ENCODE data around the gene SEC61A2. TPM values are rescaled to one million over a fixed set of nuclear protein-coding genes. Genes with fewer than 3 reads are reported as not detected.

SEC61A2 gene
- total RNA-seq, 1 donor from 2014 or later: 39.1 TPM

DNA sequence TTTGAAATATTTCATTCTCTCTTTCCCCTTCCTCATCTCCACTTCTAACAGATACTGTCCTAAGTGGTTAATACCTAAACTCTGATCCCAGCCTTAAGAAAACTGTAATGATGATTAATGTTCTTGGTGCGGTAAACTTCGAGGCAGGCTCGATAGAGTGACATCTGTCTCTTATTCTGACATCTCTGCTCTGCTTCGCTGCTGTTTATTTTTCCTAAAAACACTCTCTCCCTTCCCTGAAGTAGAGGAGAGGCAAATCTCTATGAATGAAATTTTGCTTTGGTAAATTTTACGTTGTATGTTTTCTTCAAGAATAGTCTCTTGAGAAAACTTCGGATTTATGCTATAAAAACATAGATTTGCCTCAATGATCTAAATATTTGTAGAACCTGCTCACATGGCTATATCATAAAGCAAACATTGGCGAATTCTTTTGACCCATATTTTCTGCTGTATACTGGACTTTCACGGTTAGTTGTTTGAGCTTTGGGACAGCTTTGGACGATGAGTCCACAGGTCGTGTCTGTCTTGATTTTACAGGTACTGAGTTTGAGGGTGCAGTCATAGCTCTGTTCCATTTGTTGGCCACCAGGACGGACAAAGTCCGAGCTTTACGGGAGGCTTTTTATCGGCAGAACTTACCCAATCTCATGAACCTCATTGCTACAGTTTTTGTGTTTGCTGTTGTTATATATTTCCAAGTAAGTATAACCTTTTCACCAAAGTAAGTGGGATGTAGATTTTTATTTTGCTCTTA is 27.1 kb downstream of the SEC61A2 start:
- no peak for DNase-seq (ENCODE audit: low spot score)
- Mint-ChIP-seq H3K27me3 (ENCODE audit: insufficient read depth, low read depth) (no peaks in the 10 kb centered on the region), H3K27ac (no peak overlapping the region), H3K4me3 (no peak overlapping the region), H3K36me3 (peaks cover 17% of the 10 kb centered on the region), H3K4me1 (no peaks in the 10 kb centered on the region), H3K9me3 (no peaks in the 10 kb centered on the region)
- Histone ChIP-seq H3K4me1 (no peaks in the 10 kb centered on the region), H3K27me3 (no peaks in the 10 kb centered on the region), H3F3A (ENCODE audit: low read depth) (no peaks in the 10 kb centered on the region), H3K79me2 (ENCODE audit: low read depth) (no peaks in the 10 kb centered on the region), H3K4me2 (no peak overlapping the region), H3K9me3 (ENCODE audit: low read depth) (no peaks in the 10 kb centered on the region), H3K9ac (no peak overlapping the region), H4K20me1 (ENCODE audit: low read depth) (no peaks in the 10 kb centered on the region), H3K27ac (no peak overlapping the region), H3K4me3 (no peak overlapping the region), H3K36me3 (peaks cover 10% of the 10 kb centered on the region), H2AFZ (replicated peaks) (no peak overlapping the region)
- TF ChIP-seq EZH2 (IDR thresholded peaks at IDR 0.05): no peak
- TF ChIP-seq EZH2phosphoT487 (IDR thresholded peaks at IDR 0.05): no peak
- no peak for TF ChIP-seq CTCF (IDR thresholded peaks at IDR 0.05)

DNA sequence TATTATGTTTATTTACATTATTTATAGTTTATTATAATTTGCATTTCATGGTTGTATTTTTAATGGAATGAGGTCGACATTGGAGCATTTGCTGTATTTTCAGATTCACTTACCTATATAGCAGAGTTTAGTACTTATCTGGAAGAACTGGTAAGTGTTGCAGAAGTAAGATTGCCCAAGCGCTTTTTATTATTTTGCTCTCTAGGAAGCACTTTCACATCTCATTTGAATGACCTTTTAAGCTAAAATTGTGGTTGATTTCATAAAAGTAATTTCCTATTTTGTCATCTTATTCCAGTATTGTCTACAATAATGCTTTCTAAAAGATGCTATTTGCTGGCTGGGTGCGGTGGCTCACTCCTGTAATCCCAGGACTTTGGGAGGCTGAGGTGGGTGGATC is 28.6 kb downstream of the SEC61A2 start:
- H3K27me3 ChIP-seq: no peaks in the 10 kb centered on the region
- TF ChIP-seq EZH2phosphoT487 (IDR thresholded peaks at IDR 0.05): no peak
- TF ChIP-seq CTCF (IDR thresholded peaks at IDR 0.05): no peak
- TF ChIP-seq EZH2 (IDR thresholded peaks at IDR 0.05): no peak
- no peak overlapping the region for H3K4me2 ChIP-seq
- peaks cover 10% of the 10 kb centered on the region for H3K36me3 ChIP-seq
- H3K4me1 ChIP-seq: no peaks in the 10 kb centered on the region
- Mint-ChIP-seq H3K36me3 (peaks cover 27% of the 10 kb centered on the region), H3K4me3 (no peak overlapping the region), H3K27me3 (ENCODE audit: insufficient read depth, low read depth) (no peaks in the 10 kb centered on the region), H3K9me3 (no peaks in the 10 kb centered on the region), H3K4me1 (no peaks in the 10 kb centered on the region), H3K27ac (no peak overlapping the region)
- no peak overlapping the region for H3K27ac ChIP-seq
- no peaks in the 10 kb centered on the region for H3K79me2 ChIP-seq (ENCODE audit: low read depth)
- H3K9me3 ChIP-seq (ENCODE audit: low read depth): no peaks in the 10 kb centered on the region
- DNase-seq (ENCODE audit: low spot score): no peak
- H3F3A ChIP-seq (ENCODE audit: low read depth): no peaks in the 10 kb centered on the region
- no peak overlapping the region for H3K4me3 ChIP-seq
- H3K9ac ChIP-seq: no peak overlapping the region
- H2AFZ ChIP-seq (replicated peaks): no peak overlapping the region
- no peaks in the 10 kb centered on the region for H4K20me1 ChIP-seq (ENCODE audit: low read depth)

DNA sequence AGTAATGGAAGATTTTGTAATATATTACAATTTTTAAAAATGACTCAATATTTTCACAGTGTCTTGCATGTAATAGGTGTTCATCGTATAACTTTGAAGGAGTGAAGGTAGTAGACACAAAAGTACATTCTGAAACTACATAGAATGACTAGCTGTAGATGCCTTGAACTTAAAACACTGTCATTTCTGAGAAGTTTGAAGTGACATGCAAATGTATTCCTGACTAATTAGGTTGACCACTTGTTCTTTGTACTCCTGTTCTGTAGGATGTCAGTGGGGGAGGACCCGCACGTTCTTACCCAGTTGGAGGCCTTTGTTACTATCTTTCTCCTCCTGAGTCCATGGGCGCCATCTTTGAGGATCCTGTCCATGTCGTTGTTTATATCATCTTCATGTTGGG is 31.2 kb downstream of the SEC61A2 start:
- H3K27me3 ChIP-seq: no peaks in the 10 kb centered on the region
- Mint-ChIP-seq H3K36me3 (peaks cover 31% of the 10 kb centered on the region), H3K27ac (no peak overlapping the region), H3K9me3 (no peaks in the 10 kb centered on the region), H3K4me3 (no peak overlapping the region), H3K27me3 (ENCODE audit: insufficient read depth, low read depth) (no peaks in the 10 kb centered on the region), H3K4me1 (no peaks in the 10 kb centered on the region)
- no peak for TF ChIP-seq EZH2phosphoT487 (IDR thresholded peaks at IDR 0.05)
- TF ChIP-seq EZH2 (IDR thresholded peaks at IDR 0.05): no peak
- no peak for TF ChIP-seq CTCF (IDR thresholded peaks at IDR 0.05)
- no peak overlapping the region for H3K4me3 ChIP-seq
- no peaks in the 10 kb centered on the region for H3K9me3 ChIP-seq (ENCODE audit: low read depth)
- H3K36me3 ChIP-seq: peaks cover 10% of the 10 kb centered on the region
- H2AFZ ChIP-seq (replicated peaks): no peak overlapping the region
- no peak overlapping the region for H3K27ac ChIP-seq
- H4K20me1 ChIP-seq (ENCODE audit: low read depth): no peaks in the 10 kb centered on the region
- H3K9ac ChIP-seq: no peak overlapping the region
- H3K4me2 ChIP-seq: no peak overlapping the region
- no peaks in the 10 kb centered on the region for H3F3A ChIP-seq (ENCODE audit: low read depth)
- H3K4me1 ChIP-seq: no peaks in the 10 kb centered on the region
- H3K79me2 ChIP-seq (ENCODE audit: low read depth): no peaks in the 10 kb centered on the region
- no peak for DNase-seq (ENCODE audit: low spot score)

Data from neural progenitor cell (in vitro differentiated cells).